IgD-negative memory B cell (primary cell): Measurements from ENCODE around the gene SKAP2. TPM values are rescaled to one million over a fixed set of nuclear protein-coding genes. Genes with fewer than 3 reads are reported as not detected.
A peak's percentile ranks its signal among the peaks of the same experiment; 100 is the strongest.

Source experiments
- H3K27ac Mint-ChIP-seq, 3 donors: one replicate each; pipeline ENCODE4 v1.8.0; 2020 to 2022; ENCODE audit warnings: mild to moderate bottlenecking in 3 of 3, mixed read lengths in 3 of 3, moderate library complexity in 1 of 3
- H3K27me3 Mint-ChIP-seq: one replicate; pipeline ENCODE4 v1.8.0; 2021; ENCODE audit warnings: mixed read lengths
- H3K36me3 Mint-ChIP-seq: one replicate; pipeline ENCODE4 v1.8.0; 2020; ENCODE audit warnings: mild to moderate bottlenecking, mixed read lengths
- H3K4me1 Mint-ChIP-seq, 3 donors: one replicate each; pipeline ENCODE4 v1.8.0; 2020 to 2022; ENCODE audit warnings: mixed read lengths in 3 of 3, mild to moderate bottlenecking in 1 of 3
- H3K4me3 Mint-ChIP-seq, 4 donors: one replicate each; pipeline ENCODE4 v1.8.0; 2020 to 2022; ENCODE audit warnings: mild to moderate bottlenecking in 4 of 4, mixed read lengths in 4 of 4, moderate library complexity in 3 of 4
- H3K9me3 Mint-ChIP-seq, 3 donors: one replicate each; pipeline ENCODE4 v1.8.0; 2020 to 2021; ENCODE audit warnings: mixed read lengths in 3 of 3, mild to moderate bottlenecking in 1 of 3
- polyA plus RNA-seq: library from polyadenylated mRNA; unstranded; fragments of 300-500 nt; fragmentation: Illumina TruSeq; gene quantifications from one replicate; pipeline ENCODE4 v1.2.3, GENCODE V29; 2021

Gene SKAP2
- polyA plus RNA-seq: 135 TPM

GRCh38 chr7:26864309-26865093 is at the start of gene SKAP2:
TSS of gene SKAP2 (minus strand) at chr7:26864590. CDS start at chr7:26864429, 161 bp downstream.
- Mint-ChIP-seq H3K27ac (peak within 1 kb of the TSS; percentile 91 to 99 (median 96)), H3K27me3 (no peaks in the 10 kb centered on the region), H3K36me3 (peaks cover 2% of the 10 kb centered on the region), H3K4me1 (peaks cover 16 to 25% (median 20%) of the 10 kb centered on the region in 3 donors), H3K9me3 (no peaks in the 10 kb centered on the region), H3K4me3 (peak within 1 kb of the TSS; percentile 94 to 98 (median 97))

- Mint-ChIP-seq H3K4me1 (no peaks in the 10 kb centered on the region), H3K36me3 (no peaks in the 10 kb centered on the region), H3K27me3 (no peaks in the 10 kb centered on the region), H3K4me3 (no peak overlapping the region), H3K27ac (no peak overlapping the region), H3K9me3 (no peaks in the 10 kb centered on the region)
Measured at GRCh38 chr7:26912933-26913536, 48.6 kb upstream of the SKAP2 start.

- H3K4me1 Mint-ChIP-seq: peaks cover 0 to 1% (median 0%) of the 10 kb centered on the region in 3 donors
- H3K4me3 Mint-ChIP-seq: no peak overlapping the region
- H3K36me3 Mint-ChIP-seq: no peaks in the 10 kb centered on the region
- no peak overlapping the region for H3K27ac Mint-ChIP-seq
- no peaks in the 10 kb centered on the region for H3K27me3 Mint-ChIP-seq
- H3K9me3 Mint-ChIP-seq: no peaks in the 10 kb centered on the region
Measured at GRCh38 chr7:26912338-26912737, 47.9 kb upstream of the SKAP2 start.

- Mint-ChIP-seq H3K4me1 (peaks cover 0 to 1% (median 0%) of the 10 kb centered on the region in 3 donors), H3K4me3 (no peak overlapping the region), H3K9me3 (no peaks in the 10 kb centered on the region), H3K36me3 (no peaks in the 10 kb centered on the region), H3K27ac (no peak overlapping the region), H3K27me3 (no peaks in the 10 kb centered on the region)
Measured at GRCh38 chr7:26910221-26910620, 45.8 kb upstream of the SKAP2 start.

- Mint-ChIP-seq H3K9me3 (peaks cover 0 to 2% (median 0%) of the 10 kb centered on the region in 3 donors), H3K27me3 (peaks cover 15% of the 10 kb centered on the region), H3K36me3 (no peaks in the 10 kb centered on the region), H3K4me3 (no peak overlapping the region), H3K4me1 (no peaks in the 10 kb centered on the region), H3K27ac (no peak overlapping the region)
Measured at GRCh38 chr7:26900251-26900650, 35.9 kb upstream of the SKAP2 start.

GRCh38 chr7:26899519-26899918 is 35.1 kb upstream of the SKAP2 start:
- Mint-ChIP-seq H3K27me3 (peaks cover 16% of the 10 kb centered on the region), H3K9me3 (peaks cover 0 to 2% (median 0%) of the 10 kb centered on the region in 3 donors), H3K4me3 (no peak overlapping the region), H3K27ac (no peak overlapping the region), H3K4me1 (no peaks in the 10 kb centered on the region), H3K36me3 (no peaks in the 10 kb centered on the region)

GRCh38 chr7:26898891-26899290 is 34.5 kb upstream of the SKAP2 start:
- Mint-ChIP-seq H3K27ac (no peak overlapping the region), H3K27me3 (peaks cover 17% of the 10 kb centered on the region), H3K36me3 (no peaks in the 10 kb centered on the region), H3K9me3 (no peaks in the 10 kb centered on the region), H3K4me3 (no peak overlapping the region), H3K4me1 (no peaks in the 10 kb centered on the region)

GRCh38 chr7:26897928-26898327 is 33.5 kb upstream of the SKAP2 start:
- H3K36me3 Mint-ChIP-seq: no peaks in the 10 kb centered on the region
- peaks cover 20% of the 10 kb centered on the region for H3K27me3 Mint-ChIP-seq
- H3K9me3 Mint-ChIP-seq: no peaks in the 10 kb centered on the region
- H3K4me1 Mint-ChIP-seq: no peaks in the 10 kb centered on the region
- no peak overlapping the region for H3K4me3 Mint-ChIP-seq
- no peak overlapping the region for H3K27ac Mint-ChIP-seq

- H3K4me3 Mint-ChIP-seq: no peak overlapping the region
- H3K27me3 Mint-ChIP-seq: peaks cover 6% of the 10 kb centered on the region
- peaks cover 0 to 5% (median 4%) of the 10 kb centered on the region in 3 donors for H3K4me1 Mint-ChIP-seq
- no peak overlapping the region for H3K27ac Mint-ChIP-seq
- H3K36me3 Mint-ChIP-seq: no peaks in the 10 kb centered on the region
- H3K9me3 Mint-ChIP-seq: no peaks in the 10 kb centered on the region
Measured at GRCh38 chr7:26891400-26892350, 27.3 kb upstream of the SKAP2 start.

GRCh38 chr7:26880852-26881251 is 16.5 kb upstream of the SKAP2 start:
- H3K27me3 Mint-ChIP-seq: no peaks in the 10 kb centered on the region
- H3K4me3 Mint-ChIP-seq: no peak overlapping the region
- peaks cover 11 to 24% (median 17%) of the 10 kb centered on the region in 3 donors for H3K9me3 Mint-ChIP-seq
- no peak overlapping the region for H3K27ac Mint-ChIP-seq
- H3K4me1 Mint-ChIP-seq: no peaks in the 10 kb centered on the region
- peaks cover 10% of the 10 kb centered on the region for H3K36me3 Mint-ChIP-seq

- no peak overlapping the region for H3K27ac Mint-ChIP-seq
- peaks cover 2% of the 10 kb centered on the region for H3K27me3 Mint-ChIP-seq
Measured at GRCh38 chr7:26879671-26880070, 15.3 kb upstream of the SKAP2 start.

GRCh38 chr7:26868841-26869495 is 4.6 kb upstream of the SKAP2 start:
- peaks cover 2 to 8% (median 6%) of the 10 kb centered on the region in 3 donors for H3K4me1 Mint-ChIP-seq
- H3K4me3 Mint-ChIP-seq: no peak overlapping the region
- H3K27ac Mint-ChIP-seq: peak overlapping the region in 1 of 3 donors; percentile 10
- peaks cover 2% of the 10 kb centered on the region for H3K36me3 Mint-ChIP-seq
- H3K9me3 Mint-ChIP-seq: no peaks in the 10 kb centered on the region
- no peaks in the 10 kb centered on the region for H3K27me3 Mint-ChIP-seq

More at GRCh38 chr7:26879671-26880070, 15.3 kb upstream of the SKAP2 start:
- Mint-ChIP-seq H3K36me3 (peaks cover 10% of the 10 kb centered on the region), H3K4me1 (no peaks in the 10 kb centered on the region), H3K9me3 (peaks cover 6 to 12% (median 10%) of the 10 kb centered on the region in 3 donors), H3K4me3 (no peak overlapping the region)

- H3K27me3 Mint-ChIP-seq: no peaks in the 10 kb centered on the region
- H3K9me3 Mint-ChIP-seq: no peaks in the 10 kb centered on the region
- peak overlapping the region; percentile 94 to 98 (median 97) for H3K4me3 Mint-ChIP-seq
- H3K36me3 Mint-ChIP-seq: peaks cover 2% of the 10 kb centered on the region
- H3K4me1 Mint-ChIP-seq: peaks cover 16 to 25% (median 19%) of the 10 kb centered on the region in 3 donors
- H3K27ac Mint-ChIP-seq: peak overlapping the region; percentile 91 to 99 (median 96)
Measured at GRCh38 chr7:26865094-26865388, 651 bp upstream of the SKAP2 start.

GRCh38 chr7:26863518-26864308 is 677 bp downstream of the SKAP2 start:
- peaks cover 2% of the 10 kb centered on the region for H3K36me3 Mint-ChIP-seq
- peak overlapping the region; percentile 94 to 98 (median 97) for H3K4me3 Mint-ChIP-seq
- no peaks in the 10 kb centered on the region for H3K27me3 Mint-ChIP-seq
- peak overlapping the region; percentile 91 to 99 (median 96) for H3K27ac Mint-ChIP-seq
- H3K9me3 Mint-ChIP-seq: no peaks in the 10 kb centered on the region
- peaks cover 24 to 31% (median 27%) of the 10 kb centered on the region in 3 donors for H3K4me1 Mint-ChIP-seq
